Suprapubic skin (tissue), 4 donors: ENCODE measurements around the gene HNRNPF. TPM values are rescaled to one million over a fixed set of nuclear protein-coding genes. Genes with fewer than 3 reads are reported as not detected.
A peak's percentile ranks its signal among the peaks of the same experiment; 100 is the strongest.

Source experiments
- DNase-seq, 2 donors: peaks; one replicate each; pipeline ENCODE4 v3.0.0-alpha.2; 2019; ENCODE audit warnings: low spot score in 2 of 2
- H3K27ac ChIP-seq: fragments of 200-600 bp; sonication (generic); one replicate; pipeline ENCODE4 v1.5.1; 2019
- H3K27me3 ChIP-seq: fragments of 200-600 bp; sonication (generic); one replicate; pipeline ENCODE4 v1.5.1; 2019
- H3K36me3 ChIP-seq: fragments of 200-600 bp; sonication (generic); one replicate; pipeline ENCODE4 v1.5.1; 2019
- H3K4me1 ChIP-seq: fragments of 200-600 bp; sonication (generic); one replicate; pipeline ENCODE4 v1.5.1; 2019
- H3K4me3 ChIP-seq: fragments of 200-600 bp; sonication (generic); one replicate; pipeline ENCODE4 v1.5.1; 2019; ENCODE audit warnings: mild to moderate bottlenecking
- H3K9me3 ChIP-seq: fragments of 200-600 bp; sonication (generic); one replicate; pipeline ENCODE4 v1.5.1; 2019
- CTCF ChIP-seq, 2 donors: fragments of 200-600 bp in 1 of 2; fragments of 450-650 bp in 1 of 2; sonication (generic) in 1 of 2; IDR thresholded peaks; one replicate each; pipeline ENCODE4 v1.5.1; 2016 to 2019; ENCODE audit warnings: antibody characterized with exemption in 2 of 2, mild to moderate bottlenecking in 1 of 2, moderate library complexity in 1 of 2
- EP300 ChIP-seq: sonication (generic); formaldehyde crosslinking; IDR thresholded peaks from one replicate; pipeline ENCODE4 v1.6.1; 2017; ENCODE audit warnings: antibody characterized with exemption
- POLR2A ChIP-seq, 2 donors: fragments of 450-650 bp; IDR thresholded peaks; one replicate each; pipeline ENCODE4 v1.6.1; 2017; ENCODE audit warnings: antibody characterized with exemption in 2 of 2, mild to moderate bottlenecking in 2 of 2, moderate library complexity in 2 of 2
- POLR2AphosphoS5 ChIP-seq, 3 donors: sonication (generic); formaldehyde crosslinking; IDR thresholded peaks; one replicate each; pipeline ENCODE4 v1.6.1; 2017; ENCODE audit warnings: antibody characterized with exemption in 3 of 3
- WGBS: methylation state at CpG from one replicate; pipeline ENCODE4 v1.1.5; 2018; 5-methylcytosine and 5-hydroxymethylcytosine counted together
- total RNA-seq, 4 donors: library from RNA; depleted of rRNA; stranded (reverse); fragments of >200 nt; gene quantifications; one replicate each; pipeline ENCODE4 v1.1.0, GENCODE V29; 2016

Gene HNRNPF
- total RNA-seq, 4 donors from 2014 or later, result 180 to 248 (median 217) TPM

- no peak for TF ChIP-seq EP300
- no peak for TF ChIP-seq POLR2A (IDR thresholded peaks at IDR 0.05)
- no peak for TF ChIP-seq CTCF (IDR thresholded peaks at IDR 0.05)
- no peak for TF ChIP-seq POLR2AphosphoS5 (IDR thresholded peaks at IDR 0.05)
- WGBS, result 0% methylated on average over 12 of the region's 31 CpGs
- H3K27me3 ChIP-seq, result no peaks in the 10 kb centered on the region
Measured at GRCh38 chr10:43408331-43408709, 666 bp downstream of the HNRNPF start.

GRCh38 chr10:43407576-43408330 lies 1.2 kb downstream of the HNRNPF start:
- peaks cover 51% of the 10 kb centered on the region for H3K4me1 ChIP-seq
- no peaks in the 10 kb centered on the region for H3K27me3 ChIP-seq
- no peaks in the 10 kb centered on the region for H3K9me3 ChIP-seq
- peak overlapping the region; percentile 100 for H3K27ac ChIP-seq
- peak in 1 of 2 donors; percentile 79 for TF ChIP-seq POLR2A (IDR thresholded peaks at IDR 0.05)
- peak; percentile 93 to 96 (median 95) for TF ChIP-seq POLR2AphosphoS5 (IDR thresholded peaks at IDR 0.05)
- no peak for TF ChIP-seq EP300
- peak in 1 of 2 donors; percentile 25 for TF ChIP-seq CTCF (IDR thresholded peaks at IDR 0.05)
- WGBS, result under 1% methylated on average over 56 of the region's 56 CpGs
- H3K4me3 ChIP-seq, result peak overlapping the region; percentile 82
- no peaks in the 10 kb centered on the region for H3K36me3 ChIP-seq
- DNase-seq, result peak; percentile 94 to 95

More at GRCh38 chr10:43408331-43408709, 666 bp downstream of the HNRNPF start:
- no peaks in the 10 kb centered on the region for H3K36me3 ChIP-seq
- DNase-seq, result peak in 1 of 2 donors; percentile 84
- H3K27ac ChIP-seq, result peak overlapping the region; percentile 100
- H3K4me1 ChIP-seq, result peaks cover 45% of the 10 kb centered on the region
- peak overlapping the region; percentile 82 for H3K4me3 ChIP-seq
- H3K9me3 ChIP-seq, result no peaks in the 10 kb centered on the region

- H3K27me3 ChIP-seq, result no peaks in the 10 kb centered on the region
- TF ChIP-seq POLR2A (IDR thresholded peaks at IDR 0.05) (peak in 1 of 2 donors; percentile 71), EP300 (no peak)
- WGBS, result under 1% methylated on average over 33 of the region's 59 CpGs
- peak overlapping the region; percentile 82 for H3K4me3 ChIP-seq
- peaks cover 55% of the 10 kb centered on the region for H3K4me1 ChIP-seq
- DNase-seq, result peak in 1 of 2 donors; percentile 82
- no peaks in the 10 kb centered on the region for H3K36me3 ChIP-seq
- peak overlapping the region; percentile 100 for H3K27ac ChIP-seq
- H3K9me3 ChIP-seq, result no peaks in the 10 kb centered on the region
Measured at GRCh38 chr10:43407148-43407575, 1.8 kb downstream of the HNRNPF start.

GRCh38 chr10:43404704-43405084 lies 4.3 kb downstream of the HNRNPF start:
- Histone ChIP-seq H3K36me3 (peaks cover 3% of the 10 kb centered on the region), H3K4me1 (peaks cover 69% of the 10 kb centered on the region), H3K4me3 (no peak overlapping the region), H3K9me3 (no peaks in the 10 kb centered on the region), H3K27ac (no peak overlapping the region), H3K27me3 (no peaks in the 10 kb centered on the region)
- DNase-seq, result no peak
- WGBS, result 64% methylated on average over 6 of the region's 6 CpGs
- TF ChIP-seq POLR2A (IDR thresholded peaks at IDR 0.05), result no peak
- TF ChIP-seq POLR2AphosphoS5 (IDR thresholded peaks at IDR 0.05), result no peak
- TF ChIP-seq EP300, result no peak

- H3K9me3 ChIP-seq, result no peaks in the 10 kb centered on the region
- H3K27me3 ChIP-seq, result no peaks in the 10 kb centered on the region
- TF ChIP-seq POLR2A (IDR thresholded peaks at IDR 0.05), result no peak
- TF ChIP-seq CTCF (IDR thresholded peaks at IDR 0.05), result no peak
- no peak for TF ChIP-seq EP300
- no peak for TF ChIP-seq POLR2AphosphoS5 (IDR thresholded peaks at IDR 0.05)
- H3K4me3 ChIP-seq, result no peak overlapping the region
- no peak for DNase-seq
- 59% methylated on average over 14 of the region's 14 CpGs for WGBS
- H3K4me1 ChIP-seq, result peaks cover 72% of the 10 kb centered on the region
- H3K36me3 ChIP-seq, result peaks cover 6% of the 10 kb centered on the region
- H3K27ac ChIP-seq, result no peak overlapping the region
Measured at GRCh38 chr10:43403911-43404703, 4.9 kb downstream of the HNRNPF start.
